ENCODE data around the gene CXCL10.

The CXCL10 gene

GRCh38 chr4:76036855-76037254, 13.6 kb upstream of the CXCL10 start:
- ATAC-seq (ENCODE audit: low read depth), result no peak
- peaks cover under 1% of the 10 kb centered on the region for H3K4me1 ChIP-seq (ENCODE audit: insufficient read depth, poor library complexity, severe bottlenecking)
- no peaks in the 10 kb centered on the region for H3K27me3 ChIP-seq (ENCODE audit: insufficient read depth, poor library complexity, severe bottlenecking)
- H3K27ac ChIP-seq (ENCODE audit: poor library complexity, severe bottlenecking), result no peak overlapping the region
- H3K9me3 ChIP-seq (ENCODE audit: severe bottlenecking), result no peaks in the 10 kb centered on the region
- DNase-seq (ENCODE audit: low spot score), result no peak
- H3K4me3 ChIP-seq (ENCODE audit: severe bottlenecking), result no peak overlapping the region
- no peaks in the 10 kb centered on the region for H3K36me3 ChIP-seq (ENCODE audit: low read depth)
- TF ChIP-seq CTCF (IDR thresholded peaks at IDR 0.05; ENCODE audit: poor library complexity, severe bottlenecking), result no peak

GRCh38 chr4:76035799-76036380, 12.6 kb upstream of the CXCL10 start, which contains the start of gene CXCL11:
CXCL11 (minus strand) TSS chr4:76036070; CDS start chr4:76035987, 83 bp downstream.
- no peaks in the 10 kb centered on the region for H3K27me3 ChIP-seq (ENCODE audit: insufficient read depth, poor library complexity, severe bottlenecking)
- ATAC-seq (ENCODE audit: low read depth) (peak; percentile 51; the same call in 2 of the 3 replicates), DNase-seq (ENCODE audit: low spot score) (no peak)
- H3K9me3 ChIP-seq (ENCODE audit: severe bottlenecking), result no peaks in the 10 kb centered on the region
- no peak for TF ChIP-seq CTCF (IDR thresholded peaks at IDR 0.05; ENCODE audit: poor library complexity, severe bottlenecking)
- H3K27ac ChIP-seq (ENCODE audit: poor library complexity, severe bottlenecking), result no peak within 1 kb of the TSS
- no peaks in the 10 kb centered on the region for H3K4me1 ChIP-seq (ENCODE audit: insufficient read depth, poor library complexity, severe bottlenecking)
- H3K36me3 ChIP-seq (ENCODE audit: low read depth), result no peaks in the 10 kb centered on the region
- H3K4me3 ChIP-seq (ENCODE audit: severe bottlenecking), result no peak within 1 kb of the TSS

GRCh38 chr4:76035141-76035540, 11.8 kb upstream of the CXCL10 start:
- no peaks in the 10 kb centered on the region for H3K27me3 ChIP-seq (ENCODE audit: insufficient read depth, poor library complexity, severe bottlenecking)
- ATAC-seq (ENCODE audit: low read depth) (no peak), DNase-seq (ENCODE audit: low spot score) (no peak)
- no peak overlapping the region for H3K4me3 ChIP-seq (ENCODE audit: severe bottlenecking)
- H3K27ac ChIP-seq (ENCODE audit: poor library complexity, severe bottlenecking), result no peak overlapping the region
- no peaks in the 10 kb centered on the region for H3K36me3 ChIP-seq (ENCODE audit: low read depth)
- TF ChIP-seq CTCF (IDR thresholded peaks at IDR 0.05; ENCODE audit: poor library complexity, severe bottlenecking), result no peak
- H3K4me1 ChIP-seq (ENCODE audit: insufficient read depth, poor library complexity, severe bottlenecking), result no peaks in the 10 kb centered on the region
- no peaks in the 10 kb centered on the region for H3K9me3 ChIP-seq (ENCODE audit: severe bottlenecking)

GRCh38 chr4:76029300-76029699, 6.0 kb upstream of the CXCL10 start:
- Histone ChIP-seq H3K27ac (ENCODE audit: poor library complexity, severe bottlenecking) (no peak overlapping the region), H3K4me3 (ENCODE audit: severe bottlenecking) (no peak overlapping the region), H3K27me3 (ENCODE audit: insufficient read depth, poor library complexity, severe bottlenecking) (no peaks in the 10 kb centered on the region), H3K9me3 (ENCODE audit: severe bottlenecking) (no peaks in the 10 kb centered on the region), H3K36me3 (ENCODE audit: low read depth) (no peaks in the 10 kb centered on the region), H3K4me1 (ENCODE audit: insufficient read depth, poor library complexity, severe bottlenecking) (no peaks in the 10 kb centered on the region)
- no peak for DNase-seq (ENCODE audit: low spot score)
- ATAC-seq (ENCODE audit: low read depth), result no peak
- TF ChIP-seq CTCF (IDR thresholded peaks at IDR 0.05; ENCODE audit: poor library complexity, severe bottlenecking), result no peak

- Histone ChIP-seq H3K9me3 (ENCODE audit: severe bottlenecking) (no peaks in the 10 kb centered on the region), H3K27me3 (ENCODE audit: insufficient read depth, poor library complexity, severe bottlenecking) (no peaks in the 10 kb centered on the region), H3K36me3 (ENCODE audit: low read depth) (no peaks in the 10 kb centered on the region), H3K4me1 (ENCODE audit: insufficient read depth, poor library complexity, severe bottlenecking) (no peaks in the 10 kb centered on the region), H3K4me3 (ENCODE audit: severe bottlenecking) (no peak overlapping the region), H3K27ac (ENCODE audit: poor library complexity, severe bottlenecking) (no peak overlapping the region)
- ATAC-seq (ENCODE audit: low read depth) (no peak), DNase-seq (ENCODE audit: low spot score) (no peak)
- TF ChIP-seq CTCF (IDR thresholded peaks at IDR 0.05; ENCODE audit: poor library complexity, severe bottlenecking), result no peak
Observed at GRCh38 chr4:76028350-76028765, 5.1 kb upstream of the CXCL10 start.

All from RWPE2 (cell line).